ENCODE data around the gene GFRA1.

DNA sequence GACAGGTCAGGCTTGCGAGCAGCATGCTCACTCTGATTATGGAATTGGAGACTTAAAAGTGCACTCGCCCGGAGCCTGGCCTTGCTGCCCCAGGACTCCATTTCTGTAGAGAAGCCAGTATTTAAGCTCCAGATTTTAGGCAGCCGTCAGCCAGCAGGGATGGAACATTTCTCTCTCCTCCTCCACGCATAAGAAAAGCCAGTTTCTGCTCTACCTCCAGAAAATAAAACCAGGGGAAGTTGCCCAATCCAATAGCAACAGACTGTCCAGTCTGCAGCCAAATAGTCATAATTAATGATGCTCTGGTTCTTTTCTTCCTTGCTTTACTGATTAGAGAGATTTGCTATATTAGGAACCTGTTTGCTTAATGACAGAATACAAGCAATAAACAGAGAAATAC is 203.2 kb downstream of the GFRA1 start:
- TF ChIP-seq, protein P1, sequence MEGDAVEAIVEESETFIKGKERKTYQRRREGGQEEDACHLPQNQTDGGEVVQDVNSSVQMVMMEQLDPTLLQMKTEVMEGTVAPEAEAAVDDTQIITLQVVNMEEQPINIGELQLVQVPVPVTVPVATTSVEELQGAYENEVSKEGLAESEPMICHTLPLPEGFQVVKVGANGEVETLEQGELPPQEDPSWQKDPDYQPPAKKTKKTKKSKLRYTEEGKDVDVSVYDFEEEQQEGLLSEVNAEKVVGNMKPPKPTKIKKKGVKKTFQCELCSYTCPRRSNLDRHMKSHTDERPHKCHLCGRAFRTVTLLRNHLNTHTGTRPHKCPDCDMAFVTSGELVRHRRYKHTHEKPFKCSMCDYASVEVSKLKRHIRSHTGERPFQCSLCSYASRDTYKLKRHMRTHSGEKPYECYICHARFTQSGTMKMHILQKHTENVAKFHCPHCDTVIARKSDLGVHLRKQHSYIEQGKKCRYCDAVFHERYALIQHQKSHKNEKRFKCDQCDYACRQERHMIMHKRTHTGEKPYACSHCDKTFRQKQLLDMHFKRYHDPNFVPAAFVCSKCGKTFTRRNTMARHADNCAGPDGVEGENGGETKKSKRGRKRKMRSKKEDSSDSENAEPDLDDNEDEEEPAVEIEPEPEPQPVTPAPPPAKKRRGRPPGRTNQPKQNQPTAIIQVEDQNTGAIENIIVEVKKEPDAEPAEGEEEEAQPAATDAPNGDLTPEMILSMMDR (IDR thresholded peaks at IDR 0.05) = no peak
- TF ChIP-seq ZFP36 (IDR thresholded peaks at IDR 0.05; ENCODE audit: borderline replicate concordance, partially characterized antibody) (no peak), CHD2 (IDR thresholded peaks at IDR 0.05; ENCODE audit: low read length, partially characterized antibody) (no peak)
